Measurements from ENCODE around the gene NDRG4. TPM values are rescaled to one million over a fixed set of nuclear protein-coding genes. Genes with fewer than 3 reads are reported as not detected.

Gene NDRG4
- total RNA-seq, 2 donors from 2014 or later, result 2.2 to 11.0 TPM

- Histone ChIP-seq H3K36me3 (peaks cover 57% of the 10 kb centered on the region), H3K4me3 (no peak overlapping the region), H3K9me3 (no peaks in the 10 kb centered on the region), H3K27ac (no peak overlapping the region), H3K27me3 (replicated peaks; ENCODE audit: insufficient read depth) (no peaks in the 10 kb centered on the region), H3K4me1 (ENCODE audit: control insufficient read depth in 1 of 2, low read depth in 2 of 2) (no peaks in the 10 kb centered on the region)
- no peak for TF ChIP-seq CTCF (IDR thresholded peaks at IDR 0.05)
- ATAC-seq (ENCODE audit: insufficient number of reproducible peaks, low FRiP score, low read depth), result no peak
- DNase-seq (ENCODE audit: low spot score), result no peak
These were observed 30.2 kb downstream of the NDRG4 start for GRCh38 chr16:58530179-58530578.

- no peaks in the 10 kb centered on the region for H3K27me3 ChIP-seq (replicated peaks; ENCODE audit: insufficient read depth)
- H3K4me3 ChIP-seq, result no peak overlapping the region
- DNase-seq (ENCODE audit: low spot score) (no peak), ATAC-seq (ENCODE audit: insufficient number of reproducible peaks, low FRiP score, low read depth) (no peak)
- no peak for TF ChIP-seq CTCF (IDR thresholded peaks at IDR 0.05)
- peaks cover 50% of the 10 kb centered on the region for H3K36me3 ChIP-seq
- no peaks in the 10 kb centered on the region for H3K4me1 ChIP-seq (ENCODE audit: control insufficient read depth in 1 of 2, low read depth in 2 of 2)
- no peaks in the 10 kb centered on the region for H3K9me3 ChIP-seq
- no peak overlapping the region for H3K27ac ChIP-seq
These were observed 32.5 kb downstream of the NDRG4 start for GRCh38 chr16:58532414-58532813.

GRCh38 chr16:58533751-58534470, 34.0 kb downstream of the NDRG4 start:
- ATAC-seq (ENCODE audit: insufficient number of reproducible peaks, low FRiP score, low read depth), result no peak
- DNase-seq (ENCODE audit: low spot score), result no peak
- Histone ChIP-seq H3K36me3 (peaks cover 52% of the 10 kb centered on the region), H3K4me3 (no peak overlapping the region), H3K9me3 (no peaks in the 10 kb centered on the region), H3K4me1 (ENCODE audit: control insufficient read depth in 1 of 2, low read depth in 2 of 2) (no peaks in the 10 kb centered on the region), H3K27me3 (replicated peaks; ENCODE audit: insufficient read depth) (no peaks in the 10 kb centered on the region), H3K27ac (no peak overlapping the region)
- TF ChIP-seq CTCF (IDR thresholded peaks at IDR 0.05), result no peak

- no peaks in the 10 kb centered on the region for H3K9me3 ChIP-seq
- ATAC-seq (ENCODE audit: insufficient number of reproducible peaks, low FRiP score, low read depth), result no peak
- no peak for TF ChIP-seq CTCF (IDR thresholded peaks at IDR 0.05)
- no peaks in the 10 kb centered on the region for H3K27me3 ChIP-seq (replicated peaks; ENCODE audit: insufficient read depth)
- DNase-seq (ENCODE audit: low spot score), result no peak
- H3K27ac ChIP-seq, result no peak overlapping the region
- peaks cover 56% of the 10 kb centered on the region for H3K36me3 ChIP-seq
- H3K4me3 ChIP-seq, result no peak overlapping the region
- no peaks in the 10 kb centered on the region for H3K4me1 ChIP-seq (ENCODE audit: control insufficient read depth in 1 of 2, low read depth in 2 of 2)
These were observed 35.2 kb downstream of the NDRG4 start for GRCh38 chr16:58535100-58535499.

- H3K27ac ChIP-seq, result no peak overlapping the region
- TF ChIP-seq CTCF (IDR thresholded peaks at IDR 0.05), result no peak
- H3K4me1 ChIP-seq (ENCODE audit: control insufficient read depth in 1 of 2, low read depth in 2 of 2), result no peaks in the 10 kb centered on the region
- no peak for DNase-seq (ENCODE audit: low spot score)
- H3K9me3 ChIP-seq, result no peaks in the 10 kb centered on the region
- no peaks in the 10 kb centered on the region for H3K27me3 ChIP-seq (replicated peaks; ENCODE audit: insufficient read depth)
- peaks cover 60% of the 10 kb centered on the region for H3K36me3 ChIP-seq
- no peak for ATAC-seq (ENCODE audit: insufficient number of reproducible peaks, low FRiP score, low read depth)
- no peak overlapping the region for H3K4me3 ChIP-seq
These were observed 36.3 kb downstream of the NDRG4 start for GRCh38 chr16:58536278-58536677.

Data from thoracic aorta (tissue), 2 donors.